ENCODE data around the gene KCTD10.

GRCh38 chr12:109421355-109422087 is 55.6 kb downstream of the KCTD10 start:
- TF ChIP-seq POLR2AphosphoS5 (IDR thresholded peaks at IDR 0.05; ENCODE audit: low read depth, low read length) (no peak), REST (IDR thresholded peaks at IDR 0.05; ENCODE audit: insufficient read depth in 1 of 2, low read depth in 2 of 2, low read length in 2 of 2) (no peak), SIN3A (IDR thresholded peaks at IDR 0.05; ENCODE audit: borderline replicate concordance, insufficient read depth, low read length) (no peak), TAF1 (IDR thresholded peaks at IDR 0.05; ENCODE audit: borderline replicate concordance, insufficient read depth, low read length) (no peak)

Measured in PFSK-1 (cell line).